ENCODE measurements around the gene PHYHIPL. TPM values are rescaled to one million over a fixed set of nuclear protein-coding genes. Genes with fewer than 3 reads are reported as not detected.

PHYHIPL gene
- total RNA-seq, 1 donor from 2014 or later: 0.34 TPM

GRCh38 chr10:59285073-59285472, 108.6 kb downstream of the PHYHIPL start:
- FAIRE-seq (no peak), DNase-seq (ENCODE audit: low read depth) (no peak)
- H3K27ac Mint-ChIP-seq (ENCODE audit: unreplicated experiment): no peak overlapping the region
- Histone ChIP-seq H4K20me1 (ENCODE audit: insufficient read depth, low read length) (no peaks in the 10 kb centered on the region), H3K36me3 (ENCODE audit: insufficient read depth, low read length) (no peaks in the 10 kb centered on the region), H3K27me3 (ENCODE audit: insufficient read depth, low read length) (no peaks in the 10 kb centered on the region), H3K4me1 (ENCODE audit: insufficient read depth, low read length) (no peaks in the 10 kb centered on the region), H3K79me2 (ENCODE audit: insufficient read depth, low read length) (no peaks in the 10 kb centered on the region), H3K4me2 (ENCODE audit: low read length) (no peak overlapping the region), H3K9me3 (ENCODE audit: insufficient read depth, low read depth, low read length) (no peaks in the 10 kb centered on the region), H3K27ac (ENCODE audit: low read depth, low read length) (no peak overlapping the region), H3K9ac (ENCODE audit: low read length) (no peak overlapping the region), H2AFZ (ENCODE audit: low read depth, low read length) (no peak overlapping the region), H3K4me3 (ENCODE audit: insufficient read depth, low read depth, low read length) (no peak overlapping the region)
- no peak overlapping the region for H3K4me3 Mint-ChIP-seq (ENCODE audit: unreplicated experiment)
- H3K27me3 Mint-ChIP-seq (ENCODE audit: low read depth, unreplicated experiment): no peaks in the 10 kb centered on the region
- H3K4me1 Mint-ChIP-seq (ENCODE audit: low read depth, unreplicated experiment): peaks cover 11% of the 10 kb centered on the region
- H3K9me3 Mint-ChIP-seq (ENCODE audit: unreplicated experiment): no peaks in the 10 kb centered on the region
- no peak for TF ChIP-seq CTCF (IDR thresholded peaks at IDR 0.05; ENCODE audit: insufficient read depth, low read depth, low read length)
- no peak for TF ChIP-seq EZH2 (IDR thresholded peaks at IDR 0.05; ENCODE audit: insufficient read depth, low read length)
- H3K36me3 Mint-ChIP-seq (ENCODE audit: low read depth, unreplicated experiment): peaks cover 2% of the 10 kb centered on the region

GRCh38 chr10:59285848-59286247, 109.4 kb downstream of the PHYHIPL start:
- TF ChIP-seq EZH2 (IDR thresholded peaks at IDR 0.05; ENCODE audit: insufficient read depth, low read length): no peak
- no peak for TF ChIP-seq CTCF (IDR thresholded peaks at IDR 0.05; ENCODE audit: insufficient read depth, low read depth, low read length)
- H4K20me1 ChIP-seq (ENCODE audit: insufficient read depth, low read length): no peaks in the 10 kb centered on the region
- FAIRE-seq (no peak), DNase-seq (ENCODE audit: low read depth) (no peak)
- H2AFZ ChIP-seq (ENCODE audit: low read depth, low read length): no peak overlapping the region
- no peaks in the 10 kb centered on the region for H3K79me2 ChIP-seq (ENCODE audit: insufficient read depth, low read length)
- H3K9ac ChIP-seq (ENCODE audit: low read length): no peak overlapping the region
- no peak overlapping the region for H3K27ac ChIP-seq (ENCODE audit: low read depth, low read length)
- Mint-ChIP-seq H3K27me3 (ENCODE audit: low read depth, unreplicated experiment) (no peaks in the 10 kb centered on the region), H3K4me3 (ENCODE audit: unreplicated experiment) (no peak overlapping the region), H3K36me3 (ENCODE audit: low read depth, unreplicated experiment) (peaks cover 2% of the 10 kb centered on the region), H3K4me1 (ENCODE audit: low read depth, unreplicated experiment) (peaks cover 9% of the 10 kb centered on the region), H3K9me3 (ENCODE audit: unreplicated experiment) (no peaks in the 10 kb centered on the region), H3K27ac (ENCODE audit: unreplicated experiment) (no peak overlapping the region)
- no peaks in the 10 kb centered on the region for H3K4me1 ChIP-seq (ENCODE audit: insufficient read depth, low read length)
- no peaks in the 10 kb centered on the region for H3K36me3 ChIP-seq (ENCODE audit: insufficient read depth, low read length)
- no peak overlapping the region for H3K4me2 ChIP-seq (ENCODE audit: low read length)
- H3K27me3 ChIP-seq (ENCODE audit: insufficient read depth, low read length): no peaks in the 10 kb centered on the region
- no peaks in the 10 kb centered on the region for H3K9me3 ChIP-seq (ENCODE audit: insufficient read depth, low read depth, low read length)
- no peak overlapping the region for H3K4me3 ChIP-seq (ENCODE audit: insufficient read depth, low read depth, low read length)

GRCh38 chr10:59287587-59288255, 111.3 kb downstream of the PHYHIPL start:
- H3K79me2 ChIP-seq (ENCODE audit: insufficient read depth, low read length): no peaks in the 10 kb centered on the region
- no peak overlapping the region for H2AFZ ChIP-seq (ENCODE audit: low read depth, low read length)
- no peak for FAIRE-seq
- H3K9me3 Mint-ChIP-seq (ENCODE audit: unreplicated experiment): no peaks in the 10 kb centered on the region
- DNase-seq (ENCODE audit: low read depth): peak; percentile 3
- H3K4me2 ChIP-seq (ENCODE audit: low read length): no peak overlapping the region
- no peak for TF ChIP-seq CTCF (IDR thresholded peaks at IDR 0.05; ENCODE audit: insufficient read depth, low read depth, low read length)
- TF ChIP-seq EZH2 (IDR thresholded peaks at IDR 0.05; ENCODE audit: insufficient read depth, low read length): no peak
- no peaks in the 10 kb centered on the region for H3K4me1 ChIP-seq (ENCODE audit: insufficient read depth, low read length)
- peaks cover under 1% of the 10 kb centered on the region for H3K36me3 Mint-ChIP-seq (ENCODE audit: low read depth, unreplicated experiment)
- no peaks in the 10 kb centered on the region for H3K27me3 ChIP-seq (ENCODE audit: insufficient read depth, low read length)
- no peak overlapping the region for H3K27ac Mint-ChIP-seq (ENCODE audit: unreplicated experiment)
- no peaks in the 10 kb centered on the region for H3K36me3 ChIP-seq (ENCODE audit: insufficient read depth, low read length)
- H3K9ac ChIP-seq (ENCODE audit: low read length): no peak overlapping the region
- H3K4me3 ChIP-seq (ENCODE audit: insufficient read depth, low read depth, low read length): no peak overlapping the region
- no peaks in the 10 kb centered on the region for H3K27me3 Mint-ChIP-seq (ENCODE audit: low read depth, unreplicated experiment)
- H3K9me3 ChIP-seq (ENCODE audit: insufficient read depth, low read depth, low read length): no peaks in the 10 kb centered on the region
- H3K27ac ChIP-seq (ENCODE audit: low read depth, low read length): no peak overlapping the region
- no peaks in the 10 kb centered on the region for H4K20me1 ChIP-seq (ENCODE audit: insufficient read depth, low read length)
- H3K4me1 Mint-ChIP-seq (ENCODE audit: low read depth, unreplicated experiment): peaks cover 6% of the 10 kb centered on the region
- no peak overlapping the region for H3K4me3 Mint-ChIP-seq (ENCODE audit: unreplicated experiment)
